ENCODE measurements around the gene AFF3.
A peak's percentile ranks its signal among the peaks of the same experiment; 100 is the strongest.
"Not testable (repeated sequence)": the region's sequence is repeated elsewhere in the genome, so short reads cannot be mapped to it uniquely, and the experiment has no call there.

AFF3 gene

GRCh38 chr2:100142393-100142792 is at the start of gene AFF3:
TSS of gene AFF3 (minus strand) at chr2:100142590. CDS start at chr2:100104454, 38,136 bp downstream.
- peak in 1 of 2 donors; percentile 8 for DNase-seq (ENCODE audit: low read depth in 2 of 2)

GRCh38 chr2:100189387-100189786 is 47.0 kb upstream of the AFF3 start:
- no peak for DNase-seq (ENCODE audit: low read depth in 2 of 2)

- DNase-seq (ENCODE audit: low read depth in 2 of 2), result no peak
Observed at GRCh38 chr2:100188326-100188725, 45.9 kb upstream of the AFF3 start.

GRCh38 chr2:100186126-100186525 is 43.7 kb upstream of the AFF3 start:
- no peak for DNase-seq (ENCODE audit: low read depth in 2 of 2)

GRCh38 chr2:100185516-100185915 is 43.1 kb upstream of the AFF3 start:
- DNase-seq (ENCODE audit: low read depth in 2 of 2), result no peak

- no peak for DNase-seq (ENCODE audit: low read depth in 2 of 2)
Observed at GRCh38 chr2:100185105-100185504, 42.7 kb upstream of the AFF3 start.

- no peak for DNase-seq (ENCODE audit: low read depth in 2 of 2)
Observed at GRCh38 chr2:100184055-100184737, 41.8 kb upstream of the AFF3 start.

GRCh38 chr2:100182494-100183361 is 40.3 kb upstream of the AFF3 start:
- DNase-seq (ENCODE audit: low read depth in 2 of 2), result no peak

GRCh38 chr2:100180503-100180902 is 38.1 kb upstream of the AFF3 start:
- no peak for DNase-seq (ENCODE audit: low read depth in 2 of 2)

GRCh38 chr2:100179806-100180205 is 37.4 kb upstream of the AFF3 start:
- no peak for DNase-seq (ENCODE audit: low read depth in 2 of 2)

- no peak for DNase-seq (ENCODE audit: low read depth in 2 of 2)
Observed at GRCh38 chr2:100178864-100179263, 36.5 kb upstream of the AFF3 start.

- DNase-seq (ENCODE audit: low read depth in 2 of 2), result no peak
Observed at GRCh38 chr2:100178085-100178788, 35.8 kb upstream of the AFF3 start.

- DNase-seq (ENCODE audit: low read depth in 2 of 2), result no peak
Observed at GRCh38 chr2:100176925-100177324, 34.5 kb upstream of the AFF3 start.

GRCh38 chr2:100174026-100174431 is 31.6 kb upstream of the AFF3 start:
- DNase-seq (ENCODE audit: low read depth in 2 of 2), result no peak

GRCh38 chr2:100166701-100167100 is 24.3 kb upstream of the AFF3 start:
- no peak for DNase-seq (ENCODE audit: low read depth in 2 of 2)

- no peak for DNase-seq (ENCODE audit: low read depth in 2 of 2)
Observed at GRCh38 chr2:100163605-100164004, 21.2 kb upstream of the AFF3 start.

GRCh38 chr2:100161945-100162620 is 19.7 kb upstream of the AFF3 start:
- no peak for DNase-seq (ENCODE audit: low read depth in 2 of 2)

- DNase-seq (ENCODE audit: low read depth in 2 of 2), result no peak
Observed at GRCh38 chr2:100160396-100160795, 18.0 kb upstream of the AFF3 start.

- DNase-seq (ENCODE audit: low read depth in 2 of 2), result not testable (repeated sequence)
Observed at GRCh38 chr2:100151832-100152231, 9.4 kb upstream of the AFF3 start.

GRCh38 chr2:100151310-100151709 is 8.9 kb upstream of the AFF3 start:
- no peak for DNase-seq (ENCODE audit: low read depth in 2 of 2)

GRCh38 chr2:100148883-100149282 is 6.5 kb upstream of the AFF3 start:
- no peak for DNase-seq (ENCODE audit: low read depth in 2 of 2)

GRCh38 chr2:100146657-100146960 is 4.2 kb upstream of the AFF3 start:
- DNase-seq (ENCODE audit: low read depth in 2 of 2), result no peak

Measured in stimulated activated CD4-positive, alpha-beta T cell treated with anti-CD3 and anti-CD28 coated beads, Interleukin-1b, Interleukin-23, amount 100 ng/mL, for 4 hours (primary cell).